ENCODE data around the gene C6orf15. TPM values are rescaled to one million over a fixed set of nuclear protein-coding genes. Genes with fewer than 3 reads are reported as not detected.
A peak's percentile ranks its signal among the peaks of the same experiment; 100 is the strongest.

C6orf15 gene
- total and polyA plus RNA-seq, 10 donors, result not detected

DNA sequence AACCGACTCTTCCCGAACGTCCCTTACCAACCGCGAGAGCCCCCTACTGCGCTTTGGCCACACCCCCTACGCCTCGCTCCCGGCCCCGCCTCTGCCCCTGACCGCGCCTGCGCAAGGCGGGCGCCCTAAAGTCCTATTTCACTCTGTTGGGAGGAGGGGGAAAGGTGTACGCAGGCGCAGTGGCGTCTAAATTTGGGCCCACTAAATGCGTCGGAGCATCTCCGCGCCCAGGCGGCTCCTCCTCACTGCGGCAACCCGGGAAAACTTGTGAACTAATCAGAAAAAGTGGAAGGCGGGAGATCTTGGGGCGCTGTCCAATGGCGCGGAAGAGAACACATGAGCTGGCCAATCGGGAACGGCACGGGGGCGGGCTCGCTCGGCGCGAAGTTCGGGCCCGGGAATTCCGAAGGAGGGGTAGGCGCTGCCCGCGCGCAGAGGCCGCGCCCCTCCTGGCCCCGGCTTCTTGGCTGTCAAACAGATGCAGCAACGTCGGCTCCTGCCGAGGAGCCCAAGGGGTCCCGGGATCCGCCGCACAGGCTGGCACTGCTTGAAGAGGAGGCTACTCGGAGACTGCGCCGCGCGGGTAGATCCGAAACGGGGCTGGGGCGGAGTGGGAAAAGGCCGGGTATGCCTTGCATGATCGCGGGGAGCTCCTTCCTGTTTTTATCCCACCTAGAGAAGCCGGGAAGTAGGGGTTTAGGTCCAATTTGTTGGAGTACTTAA, 45.9 kb upstream of the C6orf15 start, which contains the start of gene TCF19:
TSS of gene TCF19 (plus strand) at position 450 of the 723 bp plus-strand sequence. CDS start 881 bp downstream, outside the sequence.
- no peaks in the 10 kb centered on the region for H3K9me3 ChIP-seq
- peak; percentile 99 for DNase-seq
- TF ChIP-seq POLR2A (IDR thresholded peaks at IDR 0.05) (peak in 1 of 3 donors; percentile 32), POLR2AphosphoS5 (IDR thresholded peaks at IDR 0.05) (peak; percentile 74 to 86 (median 85))
- TF ChIP-seq, protein P1, sequence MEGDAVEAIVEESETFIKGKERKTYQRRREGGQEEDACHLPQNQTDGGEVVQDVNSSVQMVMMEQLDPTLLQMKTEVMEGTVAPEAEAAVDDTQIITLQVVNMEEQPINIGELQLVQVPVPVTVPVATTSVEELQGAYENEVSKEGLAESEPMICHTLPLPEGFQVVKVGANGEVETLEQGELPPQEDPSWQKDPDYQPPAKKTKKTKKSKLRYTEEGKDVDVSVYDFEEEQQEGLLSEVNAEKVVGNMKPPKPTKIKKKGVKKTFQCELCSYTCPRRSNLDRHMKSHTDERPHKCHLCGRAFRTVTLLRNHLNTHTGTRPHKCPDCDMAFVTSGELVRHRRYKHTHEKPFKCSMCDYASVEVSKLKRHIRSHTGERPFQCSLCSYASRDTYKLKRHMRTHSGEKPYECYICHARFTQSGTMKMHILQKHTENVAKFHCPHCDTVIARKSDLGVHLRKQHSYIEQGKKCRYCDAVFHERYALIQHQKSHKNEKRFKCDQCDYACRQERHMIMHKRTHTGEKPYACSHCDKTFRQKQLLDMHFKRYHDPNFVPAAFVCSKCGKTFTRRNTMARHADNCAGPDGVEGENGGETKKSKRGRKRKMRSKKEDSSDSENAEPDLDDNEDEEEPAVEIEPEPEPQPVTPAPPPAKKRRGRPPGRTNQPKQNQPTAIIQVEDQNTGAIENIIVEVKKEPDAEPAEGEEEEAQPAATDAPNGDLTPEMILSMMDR (IDR thresholded peaks at IDR 0.05 in 8 of 11, conservative IDR thresholded peaks at IDR 0.05 in 3 of 11), result peak in 3 of 11 experiments; percentile 17 to 46 (median 31)

DNA sequence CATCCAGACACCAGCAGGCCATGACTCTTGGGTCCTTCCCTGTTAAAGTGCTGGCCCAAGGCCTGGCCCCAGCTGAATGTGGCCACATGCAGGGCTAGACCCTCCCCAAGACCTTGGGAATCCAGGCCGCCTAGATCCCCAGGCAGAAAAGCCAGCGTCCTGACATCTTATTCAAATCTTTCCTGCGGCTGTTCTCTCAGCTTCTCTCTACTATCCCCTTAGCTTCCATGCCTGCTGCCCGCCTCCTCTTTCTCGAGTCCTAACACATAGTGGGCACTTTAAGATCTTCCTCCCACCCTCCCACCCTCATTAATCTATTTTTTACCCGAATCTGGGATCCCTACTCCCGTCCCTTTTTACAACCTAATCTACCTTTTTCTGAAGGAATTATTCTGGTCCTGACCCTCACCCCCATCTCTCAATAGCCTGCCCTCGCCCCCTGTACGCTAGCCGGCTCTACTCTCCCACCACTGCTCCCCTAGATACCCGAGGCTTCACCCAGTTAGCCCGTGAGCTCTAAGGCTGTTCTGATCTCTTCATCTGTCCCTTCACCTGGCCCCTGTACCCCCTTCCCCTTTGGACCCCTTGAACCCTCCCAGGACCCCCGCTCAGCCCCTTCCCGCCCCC, 45.3 kb upstream of the C6orf15 start, which contains the start of gene CCHCR1:
TSS of gene CCHCR1 (minus strand) at position 290 of the 627 bp plus-strand sequence. CDS start at position 88, 202 bp downstream.
- TF ChIP-seq, protein P1 (IDR thresholded peaks at IDR 0.05 in 8 of 11, conservative IDR thresholded peaks at IDR 0.05 in 3 of 11), result no peak
- TF ChIP-seq POLR2AphosphoS5 (IDR thresholded peaks at IDR 0.05) (no peak), POLR2A (IDR thresholded peaks at IDR 0.05) (no peak)

More for the DNA sequence above, 45.9 kb upstream of the C6orf15 start, which contains the start of gene TCF19:
- 0 to 1% (median 0%) methylated on average over 47 to 65 of the region's 65 CpGs for WGBS, 5 donors
- Histone ChIP-seq H3K27me3 (replicated peaks in 1 of 7) (no peaks in the 10 kb centered on the region), H3K4me3 (peak within 1 kb of the TSS; percentile 63 to 94 (median 84)), H3K4me1 (peaks cover 11 to 38% (median 25%) of the 10 kb centered on the region in 6 donors), H3K27ac (peak within 1 kb of the TSS; percentile 42 to 90 (median 79)), H3K36me3 (peaks cover 0 to 52% (median 7%) of the 10 kb centered on the region in 6 donors)
- intact Hi-C loops (cut with DNase I; ENCODE audit: low total_unique reads), result no loop called here

GRCh38 chr6:31156641-31157040, 44.3 kb upstream of the C6orf15 start:
- H3K4me1 ChIP-seq, result peaks cover 11 to 38% (median 25%) of the 10 kb centered on the region in 6 donors
- TF ChIP-seq, protein P1 (IDR thresholded peaks at IDR 0.05 in 8 of 11, conservative IDR thresholded peaks at IDR 0.05 in 3 of 11), result no peak
- TF ChIP-seq POLR2A (IDR thresholded peaks at IDR 0.05) (no peak), POLR2AphosphoS5 (IDR thresholded peaks at IDR 0.05) (no peak)
- H3K27ac ChIP-seq, result no peak overlapping the region
- 94 to 99% (median 96%) methylated on average over 7 of the region's 7 CpGs for WGBS, 5 donors
- intact Hi-C loops (cut with DNase I; ENCODE audit: low total_unique reads), result no loop called here
- no peak for DNase-seq
- H3K36me3 ChIP-seq, result peaks cover 0 to 44% (median 7%) of the 10 kb centered on the region in 6 donors
- no peaks in the 10 kb centered on the region for H3K27me3 ChIP-seq (replicated peaks in 1 of 7)
- H3K4me3 ChIP-seq, result no peak overlapping the region
- H3K9me3 ChIP-seq, result no peaks in the 10 kb centered on the region

More for the DNA sequence above, 45.3 kb upstream of the C6orf15 start, which contains the start of gene CCHCR1:
- DNase-seq, result no peak
- Histone ChIP-seq H3K27me3 (replicated peaks in 1 of 7) (no peaks in the 10 kb centered on the region), H3K27ac (peak within 1 kb of the TSS; percentile 42 to 90 (median 79)), H3K4me1 (peaks cover 11 to 38% (median 25%) of the 10 kb centered on the region in 6 donors), H3K36me3 (peaks cover 0 to 52% (median 7%) of the 10 kb centered on the region in 6 donors), H3K4me3 (peak within 1 kb of the TSS; percentile 63 to 94 (median 84)), H3K9me3 (no peaks in the 10 kb centered on the region)
- WGBS, 5 donors, result 11 to 16% (median 14%) methylated on average over 14 of the region's 14 CpGs
- intact Hi-C loops (cut with DNase I; ENCODE audit: low total_unique reads), result no loop called here

All from spleen (tissue), 11 donors.